Activated T-helper 2 cell treated with anti-CD3 and anti-CD28 coated beads, Interferon-gamma antibody, Interleukin-2, Interleukin-4, amounts not matched to agents 10 μg/mL and 5 μg/mL and 100 μg/mL, durations not matched to agents 14 hours and 24 hours and 36 hours (primary cell): ENCODE measurements around the gene ZG16B. TPM values are rescaled to one million over a fixed set of nuclear protein-coding genes. Genes with fewer than 3 reads are reported as not detected.
A peak's percentile ranks its signal among the peaks of the same experiment; 100 is the strongest.

ENCODE experiments used
- DNase-seq: peaks from one replicate; pipeline ENCODE4 v3.0.0; 2021; ENCODE audit warnings: low spot score
- H3K27ac Mint-ChIP-seq: one replicate; pipeline ENCODE4 v1.8.0; 2021; ENCODE audit warnings: mixed read lengths
- H3K27me3 Mint-ChIP-seq: one replicate; pipeline ENCODE4 v1.8.0; 2021; ENCODE audit warnings: low read depth, mixed read lengths
- H3K36me3 Mint-ChIP-seq: one replicate; pipeline ENCODE4 v1.8.0; 2021; ENCODE audit warnings: low read depth, mixed read lengths
- H3K4me1 Mint-ChIP-seq: one replicate; pipeline ENCODE4 v1.8.0; 2021; ENCODE audit warnings: low read depth, mixed read lengths
- H3K4me3 Mint-ChIP-seq: one replicate; pipeline ENCODE4 v1.8.0; 2021; ENCODE audit warnings: low read depth, mild to moderate bottlenecking, moderate library complexity, mixed read lengths
- H3K9me3 Mint-ChIP-seq: one replicate; pipeline ENCODE4 v1.8.0; 2021; ENCODE audit warnings: mixed read lengths
- intact Hi-C: fragments of 100-400 bp; cut with micrococcal nuclease; formaldehyde crosslinking; loops from one replicate; pipeline ENCODE4 v1.15.1; 2023
- total RNA-seq: library from RNA; stranded (reverse); gene quantifications from 2 replicates; pipeline ENCODE4 v1.2.3, GENCODE V29; 2022

Gene ZG16B
- total RNA-seq, 1 donor from 2014 or later, result 7.7 TPM

GRCh38 chr16:2822496-2822895, 7.6 kb upstream of the ZG16B start:
- Mint-ChIP-seq H3K4me1 (no peaks in the 10 kb centered on the region), H3K9me3 (no peaks in the 10 kb centered on the region), H3K27ac (no peak overlapping the region), H3K36me3 (no peaks in the 10 kb centered on the region), H3K4me3 (no peak overlapping the region), H3K27me3 (no peaks in the 10 kb centered on the region)
- no peak for DNase-seq
- intact Hi-C loops, result no loop called here

GRCh38 chr16:2824626-2825025, 5.5 kb upstream of the ZG16B start:
- Mint-ChIP-seq H3K4me3 (no peak overlapping the region), H3K36me3 (no peaks in the 10 kb centered on the region), H3K27me3 (no peaks in the 10 kb centered on the region), H3K9me3 (no peaks in the 10 kb centered on the region), H3K4me1 (no peaks in the 10 kb centered on the region), H3K27ac (no peak overlapping the region)
- intact Hi-C loops, result no loop called here
- DNase-seq, result no peak

- no peaks in the 10 kb centered on the region for H3K27me3 Mint-ChIP-seq
- H3K27ac Mint-ChIP-seq, result no peak overlapping the region
- intact Hi-C loops, result no loop called here
- H3K36me3 Mint-ChIP-seq, result no peaks in the 10 kb centered on the region
- no peak overlapping the region for H3K4me3 Mint-ChIP-seq
- no peaks in the 10 kb centered on the region for H3K9me3 Mint-ChIP-seq
- DNase-seq, result no peak
- H3K4me1 Mint-ChIP-seq, result no peaks in the 10 kb centered on the region
These were observed 4.9 kb upstream of the ZG16B start for GRCh38 chr16:2825049-2825742.

GRCh38 chr16:2825906-2826305, 4.2 kb upstream of the ZG16B start:
- intact Hi-C loops, result no loop called here
- H3K9me3 Mint-ChIP-seq, result no peaks in the 10 kb centered on the region
- H3K27ac Mint-ChIP-seq, result no peak overlapping the region
- H3K4me3 Mint-ChIP-seq, result no peak overlapping the region
- H3K27me3 Mint-ChIP-seq, result no peaks in the 10 kb centered on the region
- no peak for DNase-seq
- H3K4me1 Mint-ChIP-seq, result no peaks in the 10 kb centered on the region
- no peaks in the 10 kb centered on the region for H3K36me3 Mint-ChIP-seq

- Mint-ChIP-seq H3K36me3 (no peaks in the 10 kb centered on the region), H3K4me3 (no peak overlapping the region), H3K27me3 (no peaks in the 10 kb centered on the region), H3K4me1 (no peaks in the 10 kb centered on the region), H3K9me3 (no peaks in the 10 kb centered on the region), H3K27ac (no peak overlapping the region)
- intact Hi-C loops, result no loop called here
- no peak for DNase-seq
These were observed 3.3 kb upstream of the ZG16B start for GRCh38 chr16:2826591-2827373.

GRCh38 chr16:2827374-2827791, 2.7 kb upstream of the ZG16B start:
- DNase-seq, result no peak
- Mint-ChIP-seq H3K9me3 (no peaks in the 10 kb centered on the region), H3K4me1 (no peaks in the 10 kb centered on the region), H3K4me3 (no peak overlapping the region), H3K36me3 (no peaks in the 10 kb centered on the region), H3K27me3 (no peaks in the 10 kb centered on the region), H3K27ac (no peak overlapping the region)
- intact Hi-C loops, result no loop called here

- Mint-ChIP-seq H3K4me1 (no peaks in the 10 kb centered on the region), H3K27ac (no peak overlapping the region), H3K27me3 (peaks cover 2% of the 10 kb centered on the region), H3K36me3 (no peaks in the 10 kb centered on the region), H3K4me3 (no peak overlapping the region), H3K9me3 (no peaks in the 10 kb centered on the region)
- intact Hi-C loops, result no loop called here
- DNase-seq, result no peak
These were observed 2.1 kb upstream of the ZG16B start for GRCh38 chr16:2827831-2828520.

GRCh38 chr16:2828521-2828840, 1.6 kb upstream of the ZG16B start:
- Mint-ChIP-seq H3K27me3 (peaks cover 2% of the 10 kb centered on the region), H3K9me3 (no peaks in the 10 kb centered on the region), H3K27ac (no peak overlapping the region), H3K4me3 (no peak overlapping the region), H3K4me1 (no peaks in the 10 kb centered on the region), H3K36me3 (no peaks in the 10 kb centered on the region)
- no peak for DNase-seq
- intact Hi-C loops, result no loop called here

- intact Hi-C loops, result no loop called here
- no peaks in the 10 kb centered on the region for H3K9me3 Mint-ChIP-seq
- no peak for DNase-seq
- peaks cover 2% of the 10 kb centered on the region for H3K27me3 Mint-ChIP-seq
- no peak overlapping the region for H3K4me3 Mint-ChIP-seq
- H3K36me3 Mint-ChIP-seq, result no peaks in the 10 kb centered on the region
- no peak overlapping the region for H3K27ac Mint-ChIP-seq
- no peaks in the 10 kb centered on the region for H3K4me1 Mint-ChIP-seq
These were observed 1.1 kb upstream of the ZG16B start for GRCh38 chr16:2828876-2829430.

- Mint-ChIP-seq H3K9me3 (no peaks in the 10 kb centered on the region), H3K4me3 (peak overlapping the region; percentile 37), H3K4me1 (no peaks in the 10 kb centered on the region), H3K36me3 (no peaks in the 10 kb centered on the region), H3K27ac (no peak overlapping the region), H3K27me3 (peaks cover 5% of the 10 kb centered on the region)
- DNase-seq, result no peak
- intact Hi-C loops, result no loop called here
These were observed 222 bp downstream of the ZG16B start for GRCh38 chr16:2830355-2830695.

GRCh38 chr16:2831203-2831602, 1.1 kb downstream of the ZG16B start:
- H3K27ac Mint-ChIP-seq, result no peak overlapping the region
- no peaks in the 10 kb centered on the region for H3K9me3 Mint-ChIP-seq
- H3K27me3 Mint-ChIP-seq, result peaks cover 5% of the 10 kb centered on the region
- no peaks in the 10 kb centered on the region for H3K4me1 Mint-ChIP-seq
- no peak for DNase-seq
- no peaks in the 10 kb centered on the region for H3K36me3 Mint-ChIP-seq
- no peak overlapping the region for H3K4me3 Mint-ChIP-seq
- intact Hi-C loops, result no loop called here

GRCh38 chr16:2833776-2834175, 3.7 kb downstream of the ZG16B start:
- Mint-ChIP-seq H3K4me1 (peaks cover 4% of the 10 kb centered on the region), H3K4me3 (no peak overlapping the region), H3K9me3 (no peaks in the 10 kb centered on the region), H3K27ac (no peak overlapping the region), H3K27me3 (peaks cover 5% of the 10 kb centered on the region), H3K36me3 (no peaks in the 10 kb centered on the region)
- intact Hi-C loops, result no loop called here
- DNase-seq, result no peak

- no peak for DNase-seq
- intact Hi-C loops, result no loop called here
- H3K27ac Mint-ChIP-seq, result no peak overlapping the region
- no peaks in the 10 kb centered on the region for H3K9me3 Mint-ChIP-seq
- peaks cover 8% of the 10 kb centered on the region for H3K4me1 Mint-ChIP-seq
- peaks cover 5% of the 10 kb centered on the region for H3K27me3 Mint-ChIP-seq
- H3K36me3 Mint-ChIP-seq, result no peaks in the 10 kb centered on the region
- H3K4me3 Mint-ChIP-seq, result no peak overlapping the region
These were observed 4.9 kb downstream of the ZG16B start for GRCh38 chr16:2834968-2835367.
